ENCODE data around the gene NAXD. TPM values are rescaled to one million over a fixed set of nuclear protein-coding genes. Genes with fewer than 3 reads are reported as not detected.

The NAXD gene
- total and polyA plus RNA-seq, 10 of the 15 experiments (the other 5 are each of a cell fraction or from before 2014, with no cell fraction given): 1.5 to 36.2 (median 23.8) TPM

DNA sequence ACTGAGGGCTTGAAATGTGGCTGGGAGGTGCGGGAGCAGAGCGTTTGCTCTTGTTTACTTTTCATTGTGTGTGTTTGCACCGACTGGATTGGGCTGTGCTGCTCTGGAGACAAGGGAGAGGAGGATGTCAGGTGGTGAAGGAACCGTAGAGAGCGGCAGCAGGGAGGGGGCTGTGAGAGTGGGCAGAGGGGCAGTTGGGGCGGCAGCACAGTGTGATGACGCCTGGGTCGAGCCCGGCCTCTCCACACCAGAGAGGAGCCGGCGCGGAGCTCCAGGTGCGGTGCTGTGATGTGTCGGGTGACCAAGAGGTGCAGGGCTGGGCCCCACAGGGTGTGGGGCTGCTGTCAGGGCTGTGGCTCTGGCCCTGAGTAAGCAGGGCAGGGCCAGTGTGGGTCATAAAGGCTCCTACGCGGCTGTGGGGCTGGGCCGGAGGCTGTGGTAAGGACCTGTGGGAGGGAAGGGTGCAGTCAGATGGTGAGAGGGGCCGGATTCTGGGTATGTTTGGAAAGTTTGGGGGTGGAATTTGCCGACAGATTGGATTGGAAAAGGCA lies 10.5 kb downstream of the NAXD start:
- H3K9me3 ChIP-seq (replicated peaks; ENCODE audit: control insufficient read depth, insufficient read depth, low read length): no peaks in the 10 kb centered on the region
- BruUV-seq (replicated peaks): no TSS peak
- ChIA-PET POLR2A (no interaction called here), RAD21 (ENCODE audit: unreplicated experiment) (no interaction called here), SMC1A (ENCODE audit: uncharacterized antibody, unreplicated experiment) (no interaction called here), CTCF (no interaction called here)
- TF ChIP-seq BCL11A (IDR thresholded peaks at IDR 0.05; ENCODE audit: low read depth, low read length) (no peak), ATF7 (IDR thresholded peaks at IDR 0.05; ENCODE audit: low read depth) (no peak)
- TF ChIP-seq, protein P1, sequence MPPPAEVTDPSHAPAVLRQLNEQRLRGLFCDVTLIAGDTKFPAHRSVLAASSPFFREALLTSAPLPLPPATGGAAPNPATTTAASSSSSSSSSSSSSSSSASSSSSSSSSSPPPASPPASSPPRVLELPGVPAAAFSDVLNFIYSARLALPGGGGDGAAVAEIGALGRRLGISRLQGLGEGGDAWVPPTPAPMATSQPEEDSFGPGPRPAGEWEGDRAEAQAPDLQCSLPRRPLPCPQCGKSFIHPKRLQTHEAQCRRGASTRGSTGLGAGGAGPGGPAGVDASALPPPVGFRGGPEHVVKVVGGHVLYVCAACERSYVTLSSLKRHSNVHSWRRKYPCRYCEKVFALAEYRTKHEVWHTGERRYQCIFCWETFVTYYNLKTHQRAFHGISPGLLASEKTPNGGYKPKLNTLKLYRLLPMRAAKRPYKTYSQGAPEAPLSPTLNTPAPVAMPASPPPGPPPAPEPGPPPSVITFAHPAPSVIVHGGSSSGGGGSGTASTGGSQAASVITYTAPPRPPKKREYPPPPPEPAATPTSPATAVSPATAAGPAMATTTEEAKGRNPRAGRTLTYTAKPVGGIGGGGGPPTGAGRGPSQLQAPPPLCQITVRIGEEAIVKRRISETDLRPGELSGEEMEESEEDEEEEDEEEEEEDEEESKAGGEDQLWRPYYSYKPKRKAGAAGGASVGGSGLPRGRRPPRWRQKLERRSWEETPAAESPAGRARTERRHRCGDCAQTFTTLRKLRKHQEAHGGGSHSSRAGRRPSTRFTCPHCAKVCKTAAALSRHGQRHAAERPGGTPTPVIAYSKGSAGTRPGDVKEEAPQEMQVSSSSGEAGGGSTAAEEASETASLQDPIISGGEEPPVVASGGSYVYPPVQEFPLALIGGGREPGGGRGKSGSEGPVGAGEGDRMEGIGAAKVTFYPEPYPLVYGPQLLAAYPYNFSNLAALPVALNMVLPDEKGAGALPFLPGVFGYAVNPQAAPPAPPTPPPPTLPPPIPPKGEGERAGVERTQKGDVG (CRISPR knock-in tag; IDR thresholded peaks at IDR 0.05): no peak
- peaks cover 16 to 21% of the 10 kb centered on the region in 2 experiments for H3K36me3 ChIP-seq (ENCODE audit: control insufficient read depth in 2 of 2, insufficient read depth in 2 of 2, low read length in 1 of 2)
- no peak overlapping the region for H3K27ac ChIP-seq (ENCODE audit: control insufficient read depth, insufficient read depth)
- ATAC-seq (no peak), DNase-seq (ENCODE audit: low read depth, low spot score) (no peak), FAIRE-seq (no peak)
- no peaks in the 10 kb centered on the region for H3K27me3 ChIP-seq (replicated peaks in 1 of 2; ENCODE audit: control insufficient read depth in 2 of 2, insufficient read depth in 2 of 2, low read length in 1 of 2)
- H3K4me2 ChIP-seq (ENCODE audit: control insufficient read depth, insufficient read depth): no peak overlapping the region
- WGBS (ENCODE audit: insufficient coverage, insufficient replicate concordance, low lambda C conversion rate, missing lambda C conversion rate): 97% methylated on average over 19 of the region's 19 CpGs
- H3K79me2 ChIP-seq (ENCODE audit: control insufficient read depth, insufficient read depth, low read length): peaks cover 27% of the 10 kb centered on the region
- no peak overlapping the region for H3K4me3 ChIP-seq
- H4K20me1 ChIP-seq (ENCODE audit: control insufficient read depth, insufficient read depth): peaks cover 6% of the 10 kb centered on the region; the same call in 1 of the 2 replicates
- in situ Hi-C loops (cut with MboI): no loop called here
- H3K4me1 ChIP-seq (ENCODE audit: control insufficient read depth, insufficient read depth, low read length): no peaks in the 10 kb centered on the region
- no peak overlapping the region for H3K9ac ChIP-seq (ENCODE audit: control insufficient read depth, insufficient read depth, low read length)
- H2AFZ ChIP-seq (ENCODE audit: control insufficient read depth, low read depth, low read length): no peak overlapping the region
- intact Hi-C loops (cut with micrococcal nuclease; ENCODE audit: unreplicated experiment): no loop called here

DNA sequence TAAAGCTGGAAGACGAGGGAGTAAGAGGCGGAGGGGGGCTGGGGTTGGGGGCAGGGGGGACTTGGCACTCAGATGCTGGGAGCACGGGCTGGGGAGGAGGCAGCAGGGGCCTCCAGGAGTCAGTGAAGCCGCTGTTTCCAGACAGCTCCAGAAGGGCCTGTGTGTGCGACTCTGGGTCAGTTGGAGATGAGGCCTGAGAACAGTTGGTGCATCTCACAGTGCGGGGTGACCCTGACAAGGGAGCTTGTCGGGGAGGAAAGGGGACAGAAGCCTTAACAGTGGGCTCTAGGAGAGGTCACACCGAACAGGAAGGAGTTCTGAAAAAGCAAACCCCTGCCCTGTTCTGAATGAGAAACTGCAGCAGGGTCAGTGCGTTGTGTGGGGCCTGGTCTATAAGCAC lies 11.2 kb downstream of the NAXD start:
- no peaks in the 10 kb centered on the region for H3K4me1 ChIP-seq (ENCODE audit: control insufficient read depth, insufficient read depth, low read length)
- ChIA-PET CTCF (no interaction called here), RAD21 (ENCODE audit: unreplicated experiment) (no interaction called here), SMC1A (ENCODE audit: uncharacterized antibody, unreplicated experiment) (no interaction called here), POLR2A (no interaction called here)
- peaks cover 24% of the 10 kb centered on the region for H3K79me2 ChIP-seq (ENCODE audit: control insufficient read depth, insufficient read depth, low read length)
- H3K36me3 ChIP-seq (ENCODE audit: control insufficient read depth in 2 of 2, insufficient read depth in 2 of 2, low read length in 1 of 2): peaks cover 16 to 21% of the 10 kb centered on the region in 2 experiments
- BruUV-seq (replicated peaks): no TSS peak
- no peak overlapping the region for H3K27ac ChIP-seq (ENCODE audit: control insufficient read depth, insufficient read depth)
- H3K4me2 ChIP-seq (ENCODE audit: control insufficient read depth, insufficient read depth): no peak overlapping the region
- no peak overlapping the region for H2AFZ ChIP-seq (ENCODE audit: control insufficient read depth, low read depth, low read length)
- H3K9me3 ChIP-seq (replicated peaks; ENCODE audit: control insufficient read depth, insufficient read depth, low read length): no peaks in the 10 kb centered on the region
- 96% methylated on average over 9 of the region's 9 CpGs for WGBS (ENCODE audit: insufficient coverage, insufficient replicate concordance, low lambda C conversion rate, missing lambda C conversion rate)
- DNase-seq (ENCODE audit: low read depth, low spot score) (no peak), ATAC-seq (no peak), FAIRE-seq (no peak)
- in situ Hi-C loops (cut with MboI) (no loop called here), intact Hi-C loops (cut with micrococcal nuclease; ENCODE audit: unreplicated experiment) (no loop called here)
- H3K9ac ChIP-seq (ENCODE audit: control insufficient read depth, insufficient read depth, low read length): no peak overlapping the region
- H3K4me3 ChIP-seq: no peak overlapping the region
- peaks cover 6% of the 10 kb centered on the region; the same call in 1 of the 2 replicates for H4K20me1 ChIP-seq (ENCODE audit: control insufficient read depth, insufficient read depth)
- H3K27me3 ChIP-seq (replicated peaks in 1 of 2; ENCODE audit: control insufficient read depth in 2 of 2, insufficient read depth in 2 of 2, low read length in 1 of 2): no peaks in the 10 kb centered on the region
- TF ChIP-seq MYB (IDR thresholded peaks at IDR 0.05; ENCODE audit: borderline replicate concordance, low read depth, low read length) (no peak), CBFB (IDR thresholded peaks at IDR 0.05; ENCODE audit: low read depth) (no peak), ZBED1 (IDR thresholded peaks at IDR 0.05; ENCODE audit: borderline replicate concordance) (no peak), SRF (IDR thresholded peaks at IDR 0.05; ENCODE audit: low read depth in 2 of 2, low read length in 2 of 2) (no peak), SMARCA5 (IDR thresholded peaks at IDR 0.05) (no peak), NBN (IDR thresholded peaks at IDR 0.05) (no peak), TAF1 (IDR thresholded peaks at IDR 0.05; ENCODE audit: borderline replicate concordance, low read depth, low read length) (no peak), SPI1 (IDR thresholded peaks at IDR 0.05; ENCODE audit: borderline replicate concordance, insufficient read depth, low read depth, low read length) (no peak), NFYA (IDR thresholded peaks at IDR 0.05; ENCODE audit: borderline replicate concordance, low read depth, low read length) (no peak)
- TF ChIP-seq, protein P2, sequence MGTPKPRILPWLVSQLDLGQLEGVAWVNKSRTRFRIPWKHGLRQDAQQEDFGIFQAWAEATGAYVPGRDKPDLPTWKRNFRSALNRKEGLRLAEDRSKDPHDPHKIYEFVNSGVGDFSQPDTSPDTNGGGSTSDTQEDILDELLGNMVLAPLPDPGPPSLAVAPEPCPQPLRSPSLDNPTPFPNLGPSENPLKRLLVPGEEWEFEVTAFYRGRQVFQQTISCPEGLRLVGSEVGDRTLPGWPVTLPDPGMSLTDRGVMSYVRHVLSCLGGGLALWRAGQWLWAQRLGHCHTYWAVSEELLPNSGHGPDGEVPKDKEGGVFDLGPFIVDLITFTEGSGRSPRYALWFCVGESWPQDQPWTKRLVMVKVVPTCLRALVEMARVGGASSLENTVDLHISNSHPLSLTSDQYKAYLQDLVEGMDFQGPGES (IDR thresholded peaks at IDR 0.05): no peak
